Loucy (cell line): ENCODE data around the gene KLK13.

Source experiments
- H2AFZ ChIP-seq: fragments of 200-600 bp; sonication (generic); 2 replicates; pipeline ENCODE4 v1.6.0; 2016; ENCODE audit warnings: antibody characterized with exemption, mild to moderate bottlenecking, low read length, moderate library complexity
- H3F3A ChIP-seq: fragments of 200-600 bp; 2 replicates; pipeline ENCODE4 v1.6.0; 2016; ENCODE audit warnings: antibody characterized with exemption, low read depth, mild to moderate bottlenecking
- H3K27me3 ChIP-seq: fragments of 200-600 bp; sonication (generic); 2 replicates; pipeline ENCODE4 v1.6.1; 2014; ENCODE audit warnings: low read length, mild to moderate bottlenecking; ENCODE audit not compliant: insufficient read depth, poor library complexity, severe bottlenecking
- H3K36me3 ChIP-seq: fragments of 200-600 bp; sonication (generic); 2 replicates; pipeline ENCODE4 v1.6.1; 2016; ENCODE audit warnings: low read length; ENCODE audit not compliant: insufficient read depth
- H3K4me1 ChIP-seq: fragments of 200-600 bp; sonication (generic); 2 replicates; pipeline ENCODE4 v1.5.1; 2014; ENCODE audit warnings: low read length, mild to moderate bottlenecking; ENCODE audit not compliant: insufficient read depth, poor library complexity, severe bottlenecking
- H3K4me2 ChIP-seq: fragments of 200-600 bp; sonication (generic); 2 replicates; pipeline ENCODE4 v1.6.0; 2014; ENCODE audit warnings: antibody characterized with exemption, low read length, low read depth, mild to moderate bottlenecking; ENCODE audit not compliant: poor library complexity, severe bottlenecking
- H3K4me3 ChIP-seq: fragments of 200-600 bp; sonication (generic); 2 replicates; pipeline ENCODE4 v1.5.1; 2014; ENCODE audit warnings: low read length, mild to moderate bottlenecking, mixed read lengths; ENCODE audit not compliant: poor library complexity, severe bottlenecking
- H3K79me2 ChIP-seq: fragments of 200-600 bp; sonication (generic); 2 replicates; pipeline ENCODE4 v1.6.1; 2014; ENCODE audit warnings: low read length; ENCODE audit not compliant: insufficient read depth
- H3K9ac ChIP-seq: fragments of 200-600 bp; sonication (generic); 2 replicates; pipeline ENCODE4 v1.6.0; 2014; ENCODE audit warnings: mild to moderate bottlenecking, low read depth, low read length, moderate library complexity; ENCODE audit not compliant: poor library complexity, severe bottlenecking
- H3K9me2 ChIP-seq: fragments of 200-600 bp; sonication (generic); replicated peaks from 2 replicates; pipeline ENCODE4 v1.6.1; 2016; ENCODE audit warnings: low read depth, low read length, mixed read lengths
- H3K9me3 ChIP-seq: fragments of 200-600 bp; sonication (generic); 2 replicates; pipeline ENCODE4 v1.6.1; 2014; ENCODE audit warnings: mild to moderate bottlenecking, antibody characterized with exemption, low read length, low read depth; ENCODE audit not compliant: insufficient read depth
- H4K20me1 ChIP-seq: fragments of 200-600 bp; sonication (generic); 2 replicates; pipeline ENCODE4 v1.6.0; 2014; ENCODE audit warnings: antibody characterized with exemption, low read length, mild to moderate bottlenecking; ENCODE audit not compliant: insufficient read depth, poor library complexity, severe bottlenecking
- EZH2phosphoT487 ChIP-seq: fragments of 200-600 bp; IDR thresholded peaks from 2 replicates; pipeline ENCODE4 v1.6.1; 2018; ENCODE audit warnings: antibody characterized with exemption, mild to moderate bottlenecking, moderate library complexity, borderline replicate concordance
- TF ChIP-seq, protein P1 (sequence below): fragments of 200-600 bp; sonication (generic); conservative IDR thresholded peaks from 2 replicates; pipeline ENCODE4 v1.5.1; 2014; ENCODE audit warnings: mild to moderate bottlenecking, antibody characterized with exemption, low read length

KLK13 gene

DNA sequence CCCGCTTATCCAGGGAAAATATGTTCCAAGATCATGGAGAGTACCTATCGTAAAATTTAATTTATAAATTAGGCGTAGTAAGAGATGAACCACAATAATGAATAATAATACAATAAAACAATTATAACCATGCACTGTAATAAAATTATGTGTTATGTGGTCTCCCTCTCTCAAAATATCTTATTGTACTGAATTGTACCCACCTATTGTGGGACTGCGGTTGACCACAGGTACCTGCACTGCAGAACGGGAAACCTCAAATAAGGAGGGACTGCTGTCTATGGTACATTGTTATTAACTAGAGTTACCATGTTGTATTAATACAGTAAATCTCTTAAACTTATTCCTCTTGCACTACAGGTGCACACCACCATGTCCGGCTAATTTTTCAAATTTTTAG lies 24.7 kb downstream of the KLK13 start:
- no peaks in the 10 kb centered on the region for H3K27me3 ChIP-seq
- no peaks in the 10 kb centered on the region for H4K20me1 ChIP-seq
- H3K9ac ChIP-seq = no peak overlapping the region
- H3K4me2 ChIP-seq = no peak overlapping the region
- no peaks in the 10 kb centered on the region for H3F3A ChIP-seq
- no peaks in the 10 kb centered on the region for H3K9me2 ChIP-seq
- H2AFZ ChIP-seq = no peak overlapping the region
- H3K4me3 ChIP-seq = no peak overlapping the region
- TF ChIP-seq, protein P1, sequence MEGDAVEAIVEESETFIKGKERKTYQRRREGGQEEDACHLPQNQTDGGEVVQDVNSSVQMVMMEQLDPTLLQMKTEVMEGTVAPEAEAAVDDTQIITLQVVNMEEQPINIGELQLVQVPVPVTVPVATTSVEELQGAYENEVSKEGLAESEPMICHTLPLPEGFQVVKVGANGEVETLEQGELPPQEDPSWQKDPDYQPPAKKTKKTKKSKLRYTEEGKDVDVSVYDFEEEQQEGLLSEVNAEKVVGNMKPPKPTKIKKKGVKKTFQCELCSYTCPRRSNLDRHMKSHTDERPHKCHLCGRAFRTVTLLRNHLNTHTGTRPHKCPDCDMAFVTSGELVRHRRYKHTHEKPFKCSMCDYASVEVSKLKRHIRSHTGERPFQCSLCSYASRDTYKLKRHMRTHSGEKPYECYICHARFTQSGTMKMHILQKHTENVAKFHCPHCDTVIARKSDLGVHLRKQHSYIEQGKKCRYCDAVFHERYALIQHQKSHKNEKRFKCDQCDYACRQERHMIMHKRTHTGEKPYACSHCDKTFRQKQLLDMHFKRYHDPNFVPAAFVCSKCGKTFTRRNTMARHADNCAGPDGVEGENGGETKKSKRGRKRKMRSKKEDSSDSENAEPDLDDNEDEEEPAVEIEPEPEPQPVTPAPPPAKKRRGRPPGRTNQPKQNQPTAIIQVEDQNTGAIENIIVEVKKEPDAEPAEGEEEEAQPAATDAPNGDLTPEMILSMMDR = no peak
- TF ChIP-seq EZH2phosphoT487 = no peak
- no peaks in the 10 kb centered on the region for H3K4me1 ChIP-seq
- no peaks in the 10 kb centered on the region for H3K79me2 ChIP-seq
- no peaks in the 10 kb centered on the region for H3K36me3 ChIP-seq
- no peaks in the 10 kb centered on the region; the same call in 1 of the 2 replicates for H3K9me3 ChIP-seq

DNA sequence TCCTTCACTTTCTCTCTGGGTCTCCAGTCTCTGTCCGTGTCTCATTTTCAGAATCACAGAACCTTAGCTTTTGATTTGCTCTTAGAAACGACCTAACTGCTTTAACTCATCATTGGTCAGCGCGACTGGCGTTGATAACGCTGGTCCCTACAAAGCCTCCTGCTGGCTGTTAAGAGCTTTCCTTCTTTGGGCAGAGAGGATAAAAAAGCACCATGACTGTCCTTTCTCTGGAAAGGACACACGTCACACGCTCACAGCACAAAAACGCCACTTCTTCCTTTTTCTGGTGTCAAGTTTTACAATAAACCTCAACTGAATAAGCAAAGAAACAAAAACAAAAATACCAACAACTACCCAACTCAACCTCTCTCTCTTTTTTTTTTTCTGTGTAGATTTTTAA lies 28.4 kb downstream of the KLK13 start:
- H2AFZ ChIP-seq = no peak overlapping the region
- H3K79me2 ChIP-seq = no peaks in the 10 kb centered on the region
- no peak overlapping the region for H3K4me2 ChIP-seq
- TF ChIP-seq, protein P1 = no peak
- TF ChIP-seq EZH2phosphoT487 = no peak
- no peaks in the 10 kb centered on the region for H4K20me1 ChIP-seq
- H3K9ac ChIP-seq = no peak overlapping the region
- no peaks in the 10 kb centered on the region; the same call in 1 of the 2 replicates for H3K9me3 ChIP-seq
- H3F3A ChIP-seq = no peaks in the 10 kb centered on the region
- H3K4me3 ChIP-seq = no peak overlapping the region
- no peaks in the 10 kb centered on the region for H3K36me3 ChIP-seq
- H3K27me3 ChIP-seq = no peaks in the 10 kb centered on the region
- no peaks in the 10 kb centered on the region for H3K9me2 ChIP-seq
- no peaks in the 10 kb centered on the region for H3K4me1 ChIP-seq

DNA sequence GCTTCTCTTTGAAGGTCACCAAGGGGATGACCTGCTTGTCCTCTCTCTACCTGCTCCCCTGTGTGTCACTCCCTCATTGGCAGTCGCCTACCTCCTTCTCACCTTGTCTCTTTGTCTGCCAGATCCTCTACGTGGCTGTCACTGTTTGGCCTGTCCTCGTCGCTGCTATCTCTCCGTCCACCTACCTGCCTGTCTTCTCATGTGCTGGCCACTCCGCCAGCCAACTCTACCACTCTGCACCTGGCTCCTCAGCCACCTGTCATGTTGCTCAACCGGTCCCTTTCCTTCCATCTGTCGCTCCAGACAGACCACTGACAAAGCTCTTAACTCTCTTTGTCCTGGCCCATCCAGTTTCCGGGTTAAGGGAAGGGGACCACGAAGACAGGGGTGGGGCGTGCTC lies 30.2 kb downstream of the KLK13 start, which contains the start of gene KLK12:
TSS of gene KLK12 (minus strand) at position 299 of the 400 bp plus-strand sequence. CDS start 381 bp downstream, outside the sequence.
- H4K20me1 ChIP-seq = no peaks in the 10 kb centered on the region
- no peaks in the 10 kb centered on the region for H3F3A ChIP-seq
- no peak within 1 kb of the TSS for H3K4me3 ChIP-seq
- H3K4me2 ChIP-seq = no peak within 1 kb of the TSS
- no peaks in the 10 kb centered on the region for H3K27me3 ChIP-seq
- H3K9me3 ChIP-seq = no peaks in the 10 kb centered on the region; the same call in 1 of the 2 replicates
- H3K36me3 ChIP-seq = no peaks in the 10 kb centered on the region
- H3K9me2 ChIP-seq = no peaks in the 10 kb centered on the region
- H3K4me1 ChIP-seq = no peaks in the 10 kb centered on the region
- no peak within 1 kb of the TSS for H3K9ac ChIP-seq
- no peak within 1 kb of the TSS for H2AFZ ChIP-seq
- TF ChIP-seq EZH2phosphoT487 = no peak
- TF ChIP-seq, protein P1 = no peak
- no peaks in the 10 kb centered on the region for H3K79me2 ChIP-seq
